ENCODE data around the gene LIG4. TPM values are rescaled to one million over a fixed set of nuclear protein-coding genes. Genes with fewer than 3 reads are reported as not detected.

The LIG4 gene
- total RNA-seq, 1 donor from 2014 or later, result 8.4 TPM

DNA sequence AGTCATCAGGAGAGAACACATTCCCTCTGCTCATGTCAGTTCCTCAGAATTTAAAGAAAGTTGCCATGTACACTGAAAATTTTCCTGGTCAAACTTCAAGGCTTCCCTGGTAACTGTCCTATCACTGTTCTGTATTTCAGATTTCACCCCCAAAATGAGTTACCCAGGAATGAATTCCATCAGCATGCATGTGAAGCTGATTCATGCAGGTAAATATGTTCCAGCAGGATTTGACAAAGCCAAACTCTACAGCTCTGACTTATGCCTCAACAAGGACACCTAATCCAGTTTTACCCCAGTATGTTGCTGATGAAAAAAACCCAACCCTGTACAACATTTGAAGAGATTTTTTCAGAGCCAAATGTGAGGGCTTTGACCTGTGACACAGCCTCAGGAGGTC is 21.5 kb downstream of the LIG4 start:
- DNase-seq, result no peak

DNA sequence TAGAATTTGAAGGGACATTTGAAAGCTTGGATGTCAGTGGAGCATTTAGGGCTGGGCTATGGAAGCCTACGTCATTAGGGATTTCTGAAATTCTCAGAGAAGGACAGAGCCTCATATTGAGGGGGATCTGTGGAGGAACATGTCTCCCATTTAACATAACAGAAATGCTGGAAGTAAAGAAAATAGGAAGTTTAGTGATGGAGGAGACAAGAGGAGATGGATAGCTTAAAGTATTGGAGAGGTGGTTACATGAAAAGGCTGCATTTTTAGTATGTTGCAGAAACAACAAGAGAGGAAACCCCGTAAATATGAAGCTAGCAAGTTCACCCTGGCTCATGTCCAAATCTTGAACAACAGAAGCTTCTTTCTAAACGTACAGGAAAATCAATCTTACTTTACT is 24.4 kb downstream of the LIG4 start:
- no peak for DNase-seq

DNA sequence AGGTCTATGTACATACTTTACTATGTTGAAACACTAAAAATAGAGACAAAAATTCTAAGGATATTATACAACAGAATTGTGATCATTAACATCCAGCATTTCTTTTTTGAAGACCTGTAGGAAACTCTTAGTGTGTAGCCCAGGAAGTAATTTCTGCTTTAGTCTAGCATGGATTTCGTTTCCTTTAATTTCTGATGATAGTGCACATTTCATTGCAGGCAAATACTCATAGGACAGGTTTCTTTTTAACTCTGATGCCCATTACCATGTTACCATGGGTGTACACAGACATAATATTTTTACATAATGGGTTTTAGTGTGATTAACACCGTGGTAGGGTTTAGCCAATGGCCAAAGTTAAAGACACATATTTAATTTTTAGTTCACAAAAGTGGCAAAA is 27.1 kb downstream of the LIG4 start:
- DNase-seq, result no peak

DNA sequence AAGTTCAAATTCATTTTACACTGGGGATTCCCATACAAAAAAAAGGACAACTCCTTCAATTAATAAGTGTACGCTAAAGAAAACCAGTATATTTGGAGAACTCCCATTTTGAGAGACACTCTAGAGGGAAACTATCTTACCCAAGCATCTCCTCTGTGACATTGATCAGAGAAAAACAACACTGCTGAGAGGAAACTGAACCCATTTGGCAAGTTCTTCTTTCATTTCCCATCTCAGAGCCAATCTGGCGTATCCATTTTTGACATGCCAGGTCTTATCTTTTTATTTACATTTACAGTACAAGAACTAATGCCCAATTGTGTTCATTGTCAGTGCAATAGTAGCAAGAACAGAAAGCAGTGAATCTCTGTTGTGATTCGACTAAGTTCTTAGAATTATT is 30.1 kb downstream of the LIG4 start:
- DNase-seq, result no peak

DNA sequence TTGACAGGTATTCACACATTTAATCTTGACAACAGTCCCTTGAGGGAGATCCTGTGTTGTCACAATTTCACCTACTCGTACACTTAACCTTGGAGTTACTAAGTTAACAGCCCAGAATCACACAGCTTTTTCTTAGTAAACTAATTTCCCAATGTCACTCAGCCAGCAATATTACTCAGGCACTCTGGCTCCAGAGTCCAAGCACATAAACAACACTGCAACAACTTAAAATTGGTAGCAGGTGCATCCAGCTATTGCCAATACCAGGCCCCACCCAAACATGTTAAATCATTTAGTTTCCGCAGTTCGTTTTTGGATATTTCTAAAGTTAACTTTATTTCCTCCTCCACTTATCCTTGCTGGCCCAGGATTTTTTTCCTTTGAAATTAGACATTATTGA is 32.7 kb downstream of the LIG4 start:
- DNase-seq, result no peak

DNA sequence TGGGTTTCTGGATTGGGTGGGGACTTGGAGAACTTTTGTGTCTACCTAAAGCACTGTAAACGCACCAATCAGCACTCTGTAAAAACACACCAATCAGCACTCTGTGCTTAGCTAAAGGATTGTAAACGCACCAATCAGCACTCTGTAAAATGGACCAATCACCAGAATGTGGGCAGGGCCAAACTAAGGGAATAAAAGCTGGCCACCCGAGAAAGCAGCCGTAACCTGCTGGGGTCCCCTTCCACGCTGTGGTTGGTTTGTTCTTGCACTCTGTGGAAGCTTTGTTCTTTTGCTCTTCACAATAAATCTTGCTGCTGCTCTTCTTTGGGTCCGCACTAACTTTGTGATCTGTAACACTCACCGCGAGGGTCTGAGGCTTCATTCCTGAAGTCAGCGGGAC is 37.3 kb downstream of the LIG4 start:
- DNase-seq, result no peak

DNA sequence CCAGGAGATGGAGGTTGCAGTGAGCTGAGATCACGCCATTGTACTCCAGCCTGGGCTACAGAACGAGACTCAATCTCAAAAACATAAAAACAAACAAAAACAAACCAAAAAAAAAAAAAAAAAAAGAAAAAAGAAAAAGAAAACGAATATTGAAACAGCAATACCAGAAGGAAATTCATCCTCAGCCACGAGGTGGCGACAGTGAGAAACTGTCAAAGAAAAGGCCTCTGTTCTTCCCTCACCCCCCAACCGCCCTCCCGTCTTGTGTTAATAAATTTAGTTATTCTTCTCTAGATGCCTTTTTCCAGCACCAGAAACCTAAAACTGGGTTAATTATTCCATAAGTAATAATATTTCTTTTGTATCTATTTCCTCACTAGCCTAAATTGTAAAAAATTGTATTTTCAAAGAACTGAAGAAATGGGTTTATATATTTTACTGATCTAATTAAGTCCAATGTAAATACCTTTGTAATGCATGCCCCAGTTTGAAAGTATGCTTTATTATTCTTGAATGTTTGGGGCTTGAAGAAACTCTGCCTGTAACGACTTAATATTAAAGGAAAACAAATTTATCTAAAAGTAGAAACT is 38.6 kb downstream of the LIG4 start:
- DNase-seq, result no peak

DNA sequence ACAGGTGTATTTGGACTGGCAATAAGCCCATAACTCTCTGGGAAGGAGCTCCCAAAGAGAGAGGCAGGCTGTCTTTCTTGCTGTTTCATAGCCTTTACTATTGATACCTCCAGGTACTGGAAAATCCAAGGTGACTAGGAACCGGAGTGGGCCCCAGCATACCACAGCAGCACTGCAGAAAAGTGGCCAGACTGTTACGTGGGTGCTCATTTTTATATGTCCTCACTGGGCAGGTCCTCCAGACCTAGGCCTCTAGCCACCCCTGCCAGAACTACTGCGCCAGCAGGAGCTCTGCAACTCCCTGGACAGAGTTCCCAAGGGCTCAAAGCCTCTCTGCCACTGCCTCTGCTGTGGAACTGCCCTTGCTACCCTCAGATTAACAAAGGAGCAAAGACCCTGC is 46.4 kb downstream of the LIG4 start:
- DNase-seq, result no peak

DNA sequence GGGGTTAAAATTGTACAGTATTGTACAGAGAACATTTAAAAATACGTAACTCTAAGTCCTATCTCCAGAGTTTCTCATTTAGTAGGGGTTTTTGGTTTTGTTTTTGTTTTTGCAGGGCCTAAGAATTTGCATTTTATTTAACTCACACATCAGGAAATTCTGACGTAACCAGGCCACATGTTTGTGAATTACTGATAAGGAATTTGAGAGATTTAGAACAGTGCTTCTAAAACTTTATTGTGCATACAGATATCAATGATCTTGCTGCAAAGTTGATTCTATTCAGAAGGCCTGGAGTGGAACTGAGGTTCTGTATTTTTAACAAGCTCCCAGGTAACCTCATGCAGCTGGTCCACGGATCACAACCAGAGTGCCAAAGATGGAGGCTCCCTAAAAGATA is 49.3 kb downstream of the LIG4 start:
- DNase-seq, result no peak

DNA sequence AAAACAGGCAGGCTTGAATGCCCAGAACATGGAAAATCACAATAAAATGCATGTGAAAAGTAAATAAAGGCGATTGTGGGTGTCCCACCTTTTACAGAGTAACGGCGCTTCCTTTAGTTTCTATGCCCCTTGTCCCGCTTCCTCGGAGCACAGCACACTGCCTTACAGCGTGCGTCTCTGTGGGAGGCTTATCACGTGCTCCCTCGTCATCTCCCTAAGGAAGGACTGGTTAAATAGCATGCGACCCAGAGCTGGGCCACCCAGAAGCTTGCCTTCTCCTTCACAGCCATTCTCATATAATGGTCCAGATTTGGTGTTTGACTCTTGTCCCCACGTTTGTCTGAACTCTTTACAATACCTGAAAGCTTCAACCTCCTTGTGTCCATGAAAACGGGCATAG is 56.6 kb downstream of the LIG4 start:
- DNase-seq, result no peak

Other genes with a start within 250 kb of the LIG4 start
- 10.6 TPM for gene ABHD13, start 2.9 kb upstream of the LIG4 start, total RNA-seq
- gene TNFSF13B, start 54.2 kb upstream of the LIG4 start, total RNA-seq, result 3.9 TPM